H9 (cell line): ENCODE measurements around the gene KNG1. TPM values are rescaled to one million over a fixed set of nuclear protein-coding genes. Genes with fewer than 3 reads are reported as not detected.

Experiments
- DNase-seq: peaks from one replicate; pipeline ENCODE4 v3.0.0-alpha.2; 2017
- H2AFZ ChIP-seq: one replicate; pipeline ENCODE4 v1.6.1; 2013; ENCODE audit warnings: mild to moderate bottlenecking, low read length, control low read depth, moderate library complexity
- H2AK5ac ChIP-seq: 2 replicates; pipeline ENCODE4 v1.6.1; 2013; ENCODE audit warnings: low read length, control low read depth, mixed read lengths; ENCODE audit not compliant: insufficient read length
- H2BK120ac ChIP-seq: one replicate; pipeline ENCODE4 v1.6.1; 2013; ENCODE audit warnings: low read depth, mild to moderate bottlenecking, low read length, control low read depth, inconsistent platforms; ENCODE audit not compliant: poor library complexity, severe bottlenecking
- H2BK12ac ChIP-seq: 2 replicates; pipeline ENCODE4 v1.6.1; 2013; ENCODE audit warnings: low read length, control low read depth, mixed read lengths, low read depth; ENCODE audit not compliant: insufficient read length
- H2BK15ac ChIP-seq: 2 replicates; pipeline ENCODE4 v1.6.1; 2013; ENCODE audit warnings: low read depth, low read length, control low read depth
- H2BK20ac ChIP-seq: one replicate; pipeline ENCODE4 v1.6.1; 2013; ENCODE audit warnings: low read depth, mild to moderate bottlenecking, low read length, control low read depth, inconsistent platforms; ENCODE audit not compliant: poor library complexity, severe bottlenecking
- H2BK5ac ChIP-seq: 2 replicates; pipeline ENCODE4 v1.6.1; 2013; ENCODE audit warnings: low read length, control low read depth, mixed read lengths; ENCODE audit not compliant: insufficient read length
- H3K14ac ChIP-seq: 2 replicates; pipeline ENCODE4 v1.6.1; 2013; ENCODE audit warnings: low read length, control low read depth; ENCODE audit not compliant: insufficient read depth
- H3K18ac ChIP-seq: 2 replicates; pipeline ENCODE4 v1.6.1; 2013; ENCODE audit warnings: low read depth, mild to moderate bottlenecking, mixed read lengths, low read length, control low read depth; ENCODE audit not compliant: insufficient read length
- H3K23ac ChIP-seq: 2 replicates; pipeline ENCODE4 v1.6.1; 2013; ENCODE audit warnings: low read length, control low read depth, mixed read lengths, low read depth; ENCODE audit not compliant: insufficient read length
- H3K23me2 ChIP-seq: 2 replicates; pipeline ENCODE4 v1.6.1; 2013; ENCODE audit warnings: low read depth, mild to moderate bottlenecking, mixed read lengths, low read length, control low read depth; ENCODE audit not compliant: insufficient read length, poor library complexity, severe bottlenecking
- H3K27ac ChIP-seq: 2 replicates; pipeline ENCODE4 v1.5.1; 2013; ENCODE audit warnings: low read length, control low read depth, mixed read lengths, low read depth; ENCODE audit not compliant: insufficient read length
- H3K27me3 ChIP-seq: 2 replicates; pipeline ENCODE4 v1.6.1; 2013; ENCODE audit warnings: low read length, control low read depth, inconsistent platforms; ENCODE audit not compliant: insufficient read depth
- H3K4ac ChIP-seq: 2 replicates; pipeline ENCODE4 v1.6.1; 2013; ENCODE audit warnings: low read depth, mild to moderate bottlenecking, control low read depth, inconsistent platforms, low read length, moderate library complexity
- H3K4me1 ChIP-seq: 2 replicates; pipeline ENCODE4 v1.6.1; 2013; ENCODE audit warnings: low read length, control low read depth, inconsistent platforms; ENCODE audit not compliant: insufficient read depth
- H3K4me2 ChIP-seq: 2 replicates; pipeline ENCODE4 v1.6.1; 2013; ENCODE audit warnings: low read length, control low read depth, mixed read lengths; ENCODE audit not compliant: insufficient read length, insufficient read depth
- H3K56ac ChIP-seq: 2 replicates; pipeline ENCODE4 v1.6.1; 2013; ENCODE audit warnings: low read depth, mild to moderate bottlenecking, mixed read lengths, low read length, control low read depth; ENCODE audit not compliant: insufficient read length
- H3K79me1 ChIP-seq: 2 replicates; pipeline ENCODE4 v1.6.1; 2013; ENCODE audit warnings: low read depth, mild to moderate bottlenecking, moderate library complexity, low read length, control low read depth, inconsistent platforms; ENCODE audit not compliant: insufficient read depth, poor library complexity, severe bottlenecking
- H3K79me2 ChIP-seq: 2 replicates; pipeline ENCODE4 v1.6.1; 2013; ENCODE audit warnings: low read length, control low read depth, inconsistent platforms; ENCODE audit not compliant: insufficient read depth
- H3K9ac ChIP-seq: 2 replicates; pipeline ENCODE4 v1.6.1; 2013; ENCODE audit warnings: low read length, control low read depth, mixed read lengths; ENCODE audit not compliant: insufficient read length; ENCODE audit errors: extremely low read depth
- H3K9me3 ChIP-seq: one replicate; pipeline ENCODE4 v1.6.1; 2013; ENCODE audit warnings: low read depth, low read length, inconsistent platforms; ENCODE audit not compliant: control insufficient read depth
- H3T11ph ChIP-seq: one replicate; pipeline ENCODE4 v1.6.1; 2013; ENCODE audit warnings: mild to moderate bottlenecking, low read length, control low read depth, inconsistent platforms
- H4K20me1 ChIP-seq: one replicate; pipeline ENCODE4 v1.6.1; 2013; ENCODE audit not compliant: control insufficient read depth, insufficient read length, insufficient read depth
- H4K5ac ChIP-seq: 2 replicates; pipeline ENCODE4 v1.6.1; 2013; ENCODE audit warnings: low read depth, mild to moderate bottlenecking, mixed read lengths, low read length, control low read depth; ENCODE audit not compliant: insufficient read length
- H4K8ac ChIP-seq: replicated peaks from 2 replicates; pipeline ENCODE4 v1.6.1; 2013; ENCODE audit warnings: low read length, control low read depth, mixed read lengths, low read depth; ENCODE audit not compliant: insufficient read length
- H4K91ac ChIP-seq: 2 replicates; pipeline ENCODE4 v1.6.1; 2013; ENCODE audit warnings: low read depth, mild to moderate bottlenecking, moderate library complexity, mixed read lengths, low read length, control low read depth; ENCODE audit not compliant: insufficient read length
- H3K27ac Mint-ChIP-seq, 3 experiments: 2 replicates in 2 of 3; 3 replicates in 1 of 3; pipeline ENCODE4 v1.8.0; 2020 to 2021; ENCODE audit warnings: mixed read lengths in 3 of 3, mild to moderate bottlenecking in 1 of 3, moderate library complexity in 1 of 3
- H3K27me3 Mint-ChIP-seq: 2 replicates; pipeline ENCODE4 v1.8.0; 2021; ENCODE audit warnings: low read depth, mild to moderate bottlenecking, moderate library complexity, mixed read lengths
- H3K36me3 Mint-ChIP-seq, 3 experiments: 2 replicates in 2 of 3; 3 replicates in 1 of 3; pipeline ENCODE4 v1.8.0; 2020 to 2021; ENCODE audit warnings: low read depth in 3 of 3, mixed read lengths in 3 of 3; ENCODE audit not compliant: insufficient read depth in 1 of 3
- H3K4me1 Mint-ChIP-seq, 2 experiments: 2 replicates each; pipeline ENCODE4 v1.8.0; 2020; ENCODE audit warnings: mixed read lengths in 2 of 2
- H3K4me3 Mint-ChIP-seq, 2 experiments: 2 replicates in 1 of 2; 3 replicates in 1 of 2; pipeline ENCODE4 v1.8.0; 2020 to 2021; ENCODE audit warnings: mild to moderate bottlenecking in 2 of 2, mixed read lengths in 2 of 2, moderate library complexity in 1 of 2
- H3K9me3 Mint-ChIP-seq, 2 experiments: 2 replicates in 1 of 2; 3 replicates in 1 of 2; pipeline ENCODE4 v1.8.0; 2020; ENCODE audit warnings: mild to moderate bottlenecking in 2 of 2, mixed read lengths in 2 of 2, moderate library complexity in 1 of 2
- WGBS: extraction: QIAGEN DNeasy Blood & Tissue Kit; methylation state at CpG from one replicate; pipeline ENCODE4 v1.1.7; 2013; ENCODE audit warnings: missing lambda C conversion rate, low lambda C conversion rate, mixed read lengths; ENCODE audit not compliant: insufficient read length; ENCODE audit errors: extremely low coverage; 5-methylcytosine and 5-hydroxymethylcytosine counted together
- total RNA-seq: library from RNA; stranded (reverse); gene quantifications from 2 replicates; pipeline ENCODE4 v1.2.1, GENCODE V29; 2021
- TF ChIP-seq, protein P1 (sequence below): fragments of 200-600 bp; sonication (generic); conservative IDR thresholded peaks from 3 replicates; pipeline ENCODE4 v1.8.0; 2021; ENCODE audit warnings: antibody characterized with exemption, mild to moderate bottlenecking

KNG1 gene
- total RNA-seq, 1 experiment from 2014 or later = not detected

DNA sequence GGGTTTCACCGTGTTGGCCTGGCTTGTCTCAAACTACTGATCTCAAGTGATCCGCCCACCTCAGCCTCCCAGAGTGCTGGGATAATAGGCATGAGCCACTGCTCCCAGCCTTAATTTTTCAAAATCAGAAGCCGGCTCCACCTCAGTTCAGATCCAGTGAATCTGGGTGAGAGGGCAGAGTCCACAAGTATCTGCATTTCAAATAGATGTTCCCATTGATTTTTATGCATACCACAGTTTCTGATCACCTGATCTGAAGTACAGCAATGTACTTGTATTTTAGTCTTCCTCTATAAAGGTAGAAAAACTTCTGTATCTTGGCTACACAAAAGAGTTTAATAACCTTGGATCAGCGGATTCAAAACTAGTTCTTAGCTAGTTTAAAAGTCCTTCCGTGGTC lies 62.0 kb downstream of the KNG1 start:
- Histone ChIP-seq H3K9ac (no peak overlapping the region), H3K79me2 (peaks cover 8% of the 10 kb centered on the region; the same call in 1 of the 2 replicates), H2AFZ (no peak overlapping the region), H3K23me2 (no peaks in the 10 kb centered on the region), H4K20me1 (no peaks in the 10 kb centered on the region), H2AK5ac (no peak overlapping the region), H3K4me2 (no peak overlapping the region), H2BK12ac (no peak overlapping the region), H3K9me3 (no peaks in the 10 kb centered on the region), H4K8ac (no peak overlapping the region), H2BK15ac (no peak overlapping the region), H3K4me1 (peaks cover 4% of the 10 kb centered on the region; the same call in 1 of the 2 replicates), H3K27me3 (no peaks in the 10 kb centered on the region), H3K56ac (no peak overlapping the region), H3K14ac (no peak overlapping the region), H2BK5ac (no peak overlapping the region), H4K91ac (no peak overlapping the region), H3K18ac (no peak overlapping the region), H3K4ac (no peak overlapping the region), H3K23ac (no peak overlapping the region), H3T11ph (no peak overlapping the region), H2BK120ac (no peak overlapping the region), H4K5ac (no peak overlapping the region), H3K27ac (no peak overlapping the region), H2BK20ac (no peak overlapping the region), H3K79me1 (no peaks in the 10 kb centered on the region)
- no peak for DNase-seq
- Mint-ChIP-seq H3K27me3 (peaks cover 29% of the 10 kb centered on the region), H3K4me1 (peaks cover 13 to 20% of the 10 kb centered on the region in 2 experiments), H3K4me3 (no peak overlapping the region), H3K27ac (no peak overlapping the region), H3K9me3 (peaks cover 5 to 12% of the 10 kb centered on the region in 2 experiments), H3K36me3 (peaks cover 8 to 10% (median 8%) of the 10 kb centered on the region in 3 experiments)
- TF ChIP-seq, protein P1, sequence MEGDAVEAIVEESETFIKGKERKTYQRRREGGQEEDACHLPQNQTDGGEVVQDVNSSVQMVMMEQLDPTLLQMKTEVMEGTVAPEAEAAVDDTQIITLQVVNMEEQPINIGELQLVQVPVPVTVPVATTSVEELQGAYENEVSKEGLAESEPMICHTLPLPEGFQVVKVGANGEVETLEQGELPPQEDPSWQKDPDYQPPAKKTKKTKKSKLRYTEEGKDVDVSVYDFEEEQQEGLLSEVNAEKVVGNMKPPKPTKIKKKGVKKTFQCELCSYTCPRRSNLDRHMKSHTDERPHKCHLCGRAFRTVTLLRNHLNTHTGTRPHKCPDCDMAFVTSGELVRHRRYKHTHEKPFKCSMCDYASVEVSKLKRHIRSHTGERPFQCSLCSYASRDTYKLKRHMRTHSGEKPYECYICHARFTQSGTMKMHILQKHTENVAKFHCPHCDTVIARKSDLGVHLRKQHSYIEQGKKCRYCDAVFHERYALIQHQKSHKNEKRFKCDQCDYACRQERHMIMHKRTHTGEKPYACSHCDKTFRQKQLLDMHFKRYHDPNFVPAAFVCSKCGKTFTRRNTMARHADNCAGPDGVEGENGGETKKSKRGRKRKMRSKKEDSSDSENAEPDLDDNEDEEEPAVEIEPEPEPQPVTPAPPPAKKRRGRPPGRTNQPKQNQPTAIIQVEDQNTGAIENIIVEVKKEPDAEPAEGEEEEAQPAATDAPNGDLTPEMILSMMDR = no peak
- WGBS = no CpG with 5 or more reads among the region's 5 CpGs
